Testis (tissue), 3 donors: ENCODE data around the gene PPARA. TPM values are rescaled to one million over a fixed set of nuclear protein-coding genes. Genes with fewer than 3 reads are reported as not detected.

Source experiments
- DNase-seq: peaks from one replicate; pipeline ENCODE4 v3.0.0-alpha.2; 2019
- H3K27ac ChIP-seq, 2 donors: fragments of 200-600 bp; sonication (generic); one replicate each; pipeline ENCODE4 v1.5.1; 2019
- H3K27me3 ChIP-seq: fragments of 200-600 bp; sonication (generic); one replicate; pipeline ENCODE4 v1.5.1; 2019
- H3K36me3 ChIP-seq: fragments of 200-600 bp; sonication (generic); one replicate; pipeline ENCODE4 v1.5.1; 2017; ENCODE audit warnings: low read depth; ENCODE audit errors: missing control alignments
- H3K4me1 ChIP-seq: fragments of 200-600 bp; sonication (generic); one replicate; pipeline ENCODE4 v1.5.1; 2019
- H3K4me3 ChIP-seq, 2 donors: fragments of 200-600 bp; sonication (generic); one replicate each; pipeline ENCODE4 v1.5.1; 2017 to 2019
- H3K9me3 ChIP-seq: fragments of 200-600 bp; sonication (generic); one replicate; pipeline ENCODE4 v1.5.1; 2017
- POLR2A ChIP-seq: fragments of 450-650 bp; IDR thresholded peaks from one replicate; pipeline ENCODE4 v1.6.1; 2017; ENCODE audit warnings: antibody characterized with exemption, mild to moderate bottlenecking, moderate library complexity
- WGBS, 2 donors: methylation state at CpG; one replicate each; pipeline ENCODE4 v1.1.5; 2018; 5-methylcytosine and 5-hydroxymethylcytosine counted together
- intact Hi-C: fragments of 100-400 bp; cut with DNase I; formaldehyde crosslinking; loops from one replicate; pipeline ENCODE4 v1.15.1; 2023; ENCODE audit warnings: low total_unique reads
- polyA plus RNA-seq: library from polyadenylated mRNA; stranded (reverse); fragments of 350-450 nt; fragmentation: Illumina TruSeq; extraction: RNeasy Lipid Tissue Mini Kit (QIAGEN cat#74804); gene quantifications from one replicate; pipeline ENCODE4 v1.2.3, GENCODE V29; 2014; ENCODE audit warnings: low read depth, low replicate concordance; ENCODE audit not compliant: insufficient read depth
- total RNA-seq, 2 donors: library from RNA; depleted of rRNA; stranded (reverse); fragments of >200 nt; gene quantifications; one replicate each; pipeline ENCODE4 v1.2.3, GENCODE V29; 2016
- TF ChIP-seq, protein P1 (sequence below), 3 experiments: fragments of 450-650 bp in 2 of 3; fragments of 200-600 bp in 1 of 3; sonication (generic) in 1 of 3; IDR thresholded peaks; one replicate each; pipeline ENCODE4 v1.5.1; 2016 to 2019; ENCODE audit warnings: antibody characterized with exemption in 3 of 3, mild to moderate bottlenecking in 2 of 3, moderate library complexity in 1 of 3

PPARA gene
- total and polyA plus RNA-seq, 3 donors from 2014 or later, result 4.8 to 19.9 (median 18.1) TPM

DNA sequence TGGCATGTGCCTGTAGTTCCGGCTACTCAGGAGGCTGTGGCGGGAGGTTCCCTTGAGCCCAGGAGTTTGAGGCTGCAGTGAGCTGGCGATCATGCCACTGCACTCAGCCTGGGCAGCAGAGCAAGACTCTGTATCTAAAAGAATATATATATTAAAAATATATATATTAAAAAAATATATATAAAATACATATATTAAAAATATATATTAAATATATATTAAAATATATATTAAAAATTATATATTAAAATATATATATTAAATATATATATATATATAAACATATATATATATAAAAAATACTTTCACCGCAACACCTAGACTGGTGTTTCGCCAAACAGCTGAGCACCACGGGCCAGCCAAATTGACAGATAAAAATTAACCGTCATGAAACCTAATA, 126.2 kb downstream of the PPARA start:
- no peak for DNase-seq
- no peak overlapping the region for H3K27ac ChIP-seq
- TF ChIP-seq, protein P1, sequence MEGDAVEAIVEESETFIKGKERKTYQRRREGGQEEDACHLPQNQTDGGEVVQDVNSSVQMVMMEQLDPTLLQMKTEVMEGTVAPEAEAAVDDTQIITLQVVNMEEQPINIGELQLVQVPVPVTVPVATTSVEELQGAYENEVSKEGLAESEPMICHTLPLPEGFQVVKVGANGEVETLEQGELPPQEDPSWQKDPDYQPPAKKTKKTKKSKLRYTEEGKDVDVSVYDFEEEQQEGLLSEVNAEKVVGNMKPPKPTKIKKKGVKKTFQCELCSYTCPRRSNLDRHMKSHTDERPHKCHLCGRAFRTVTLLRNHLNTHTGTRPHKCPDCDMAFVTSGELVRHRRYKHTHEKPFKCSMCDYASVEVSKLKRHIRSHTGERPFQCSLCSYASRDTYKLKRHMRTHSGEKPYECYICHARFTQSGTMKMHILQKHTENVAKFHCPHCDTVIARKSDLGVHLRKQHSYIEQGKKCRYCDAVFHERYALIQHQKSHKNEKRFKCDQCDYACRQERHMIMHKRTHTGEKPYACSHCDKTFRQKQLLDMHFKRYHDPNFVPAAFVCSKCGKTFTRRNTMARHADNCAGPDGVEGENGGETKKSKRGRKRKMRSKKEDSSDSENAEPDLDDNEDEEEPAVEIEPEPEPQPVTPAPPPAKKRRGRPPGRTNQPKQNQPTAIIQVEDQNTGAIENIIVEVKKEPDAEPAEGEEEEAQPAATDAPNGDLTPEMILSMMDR (IDR thresholded peaks at IDR 0.05), result no peak
- TF ChIP-seq POLR2A, result no peak
- intact Hi-C loops, result no loop called here
- no peaks in the 10 kb centered on the region for H3K36me3 ChIP-seq
- WGBS, 2 donors, result 96 to 98% methylated on average over 7 of the region's 7 CpGs
- H3K4me1 ChIP-seq, result no peaks in the 10 kb centered on the region
- no peaks in the 10 kb centered on the region for H3K27me3 ChIP-seq
- H3K4me3 ChIP-seq, result no peak overlapping the region
- no peaks in the 10 kb centered on the region for H3K9me3 ChIP-seq

DNA sequence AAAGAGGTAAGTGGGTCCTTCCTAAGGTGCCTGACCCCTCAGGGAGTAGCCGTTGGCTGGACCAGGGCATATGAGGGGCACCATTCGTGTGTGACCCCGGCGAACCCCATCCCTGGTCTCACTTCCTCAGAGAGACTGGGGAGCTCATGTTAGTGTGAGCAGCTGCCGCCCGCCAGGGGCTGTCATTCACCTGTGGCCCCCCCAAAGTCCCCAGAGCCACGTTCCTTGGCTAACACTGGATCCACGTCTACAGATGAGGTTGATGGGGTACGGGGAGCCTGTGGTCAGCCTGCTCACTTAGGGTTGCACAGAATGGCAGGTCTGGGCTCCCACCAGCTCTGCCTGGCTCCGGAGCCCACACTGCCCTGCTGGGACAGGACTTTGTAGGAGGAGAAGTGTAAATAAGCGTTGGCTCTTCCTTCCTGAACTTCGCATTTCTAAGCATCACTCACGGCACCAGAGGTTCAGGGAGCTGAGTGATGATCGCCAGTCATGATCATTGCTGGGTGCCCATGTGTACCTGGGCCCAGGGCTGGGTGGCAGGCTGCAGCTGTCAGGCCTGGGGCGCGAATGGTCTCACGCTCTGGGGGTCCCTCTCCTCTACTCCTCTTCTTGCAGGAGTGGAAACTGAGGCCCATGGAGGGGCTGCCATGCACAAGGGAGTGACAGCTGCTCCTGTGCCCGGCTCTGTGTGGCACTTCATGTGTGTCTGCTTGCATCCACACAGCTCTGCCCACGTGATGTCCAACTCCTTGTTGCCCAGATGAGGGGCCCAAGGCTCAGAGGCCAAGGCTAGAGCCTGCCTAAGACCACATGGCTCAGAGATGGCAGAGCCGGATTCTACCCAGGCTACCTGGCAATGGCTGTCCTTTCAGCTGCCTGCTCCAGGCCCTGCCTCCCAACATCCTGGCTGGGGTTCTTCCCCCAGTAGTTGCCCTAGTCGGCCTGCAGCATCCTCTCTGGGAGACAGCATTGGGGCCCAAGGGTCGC, 128.6 kb downstream of the PPARA start:
- WGBS, 2 donors, result 89 to 97% methylated on average over 12 to 22 of the region's 22 CpGs
- no peak for TF ChIP-seq POLR2A
- TF ChIP-seq, protein P1 (IDR thresholded peaks at IDR 0.05), result no peak
- Histone ChIP-seq H3K4me1 (no peaks in the 10 kb centered on the region), H3K36me3 (no peaks in the 10 kb centered on the region), H3K27ac (no peak overlapping the region), H3K27me3 (no peaks in the 10 kb centered on the region), H3K9me3 (no peaks in the 10 kb centered on the region), H3K4me3 (no peak overlapping the region)
- DNase-seq, result no peak
- intact Hi-C loops, result no loop called here

DNA sequence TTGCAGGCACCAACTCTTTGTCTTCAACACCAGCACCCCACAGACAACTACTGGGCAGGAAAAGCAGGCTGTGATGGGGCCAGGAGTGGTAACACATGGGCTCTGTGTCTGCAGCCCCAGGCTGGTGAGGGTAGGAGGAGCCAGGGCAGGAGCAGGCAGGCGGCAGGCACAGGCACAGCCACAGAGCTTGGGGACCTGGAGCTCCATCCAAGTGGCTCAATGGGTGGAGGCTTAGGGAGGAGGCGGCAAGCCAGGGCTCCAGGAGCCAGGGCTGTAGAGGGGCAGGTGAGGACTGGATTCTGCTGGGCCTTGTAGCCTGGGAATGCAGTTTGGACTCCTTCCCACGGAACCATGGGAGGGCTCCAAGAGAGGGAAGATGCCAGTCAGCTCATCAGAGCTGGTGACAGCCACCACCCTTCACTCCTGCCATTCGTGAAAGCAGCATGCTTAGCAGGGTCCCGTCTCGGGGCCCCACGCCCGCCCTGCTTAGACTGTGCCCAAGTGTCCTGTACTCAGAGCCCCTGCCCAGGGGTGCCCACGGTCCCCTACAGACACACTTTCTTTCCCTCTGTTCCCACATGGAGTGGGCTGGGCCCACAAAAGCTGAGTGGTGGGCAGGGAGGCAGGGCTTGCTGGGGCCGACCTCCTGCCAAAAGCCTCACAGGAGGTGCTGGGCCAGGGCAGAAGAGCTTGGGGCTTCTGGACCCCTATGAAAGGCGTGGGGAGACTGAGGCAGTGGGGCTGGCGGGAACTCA, 129.9 kb downstream of the PPARA start:
- Histone ChIP-seq H3K27ac (no peak overlapping the region), H3K4me3 (no peak overlapping the region), H3K27me3 (no peaks in the 10 kb centered on the region), H3K9me3 (no peaks in the 10 kb centered on the region), H3K36me3 (no peaks in the 10 kb centered on the region), H3K4me1 (no peaks in the 10 kb centered on the region)
- WGBS, 2 donors, result 91 to 94% methylated on average over 11 of the region's 12 CpGs
- DNase-seq, result no peak
- intact Hi-C loops, result no loop called here
- TF ChIP-seq, protein P1 (IDR thresholded peaks at IDR 0.05), result no peak
- no peak for TF ChIP-seq POLR2A

DNA sequence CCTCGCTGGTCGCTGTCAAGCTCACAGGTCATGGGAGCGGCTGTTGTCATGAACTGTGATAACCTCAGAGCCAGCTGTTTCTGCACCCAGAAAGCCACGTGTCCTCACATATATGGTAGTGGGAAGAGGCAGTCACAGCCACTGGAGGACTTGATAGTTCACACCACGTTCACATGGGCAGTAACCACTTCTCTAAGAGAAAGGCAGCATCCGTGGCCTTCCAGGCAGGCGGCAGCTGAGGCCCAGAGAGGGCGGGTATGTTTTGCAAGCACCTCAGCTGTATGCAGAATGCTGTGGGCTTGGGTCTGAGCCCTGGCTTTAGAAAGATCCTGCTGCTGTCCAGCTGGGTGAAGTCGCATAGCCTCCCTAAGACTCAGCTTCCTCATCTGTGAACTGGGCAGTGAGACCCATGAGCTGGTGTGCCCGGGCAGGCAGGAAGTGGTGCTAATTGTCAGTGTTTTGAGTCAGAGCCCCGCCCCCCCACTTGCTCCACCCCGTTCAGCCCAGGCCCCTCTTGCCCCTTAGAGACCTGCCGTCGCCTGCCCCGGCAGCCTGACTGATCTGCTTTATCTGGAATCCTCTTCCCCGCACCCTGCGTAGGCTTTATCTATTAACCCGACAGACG, 130.8 kb downstream of the PPARA start:
- no peaks in the 10 kb centered on the region for H3K4me1 ChIP-seq
- intact Hi-C loops, result no loop called here
- no peaks in the 10 kb centered on the region for H3K9me3 ChIP-seq
- H3K27me3 ChIP-seq, result no peaks in the 10 kb centered on the region
- H3K36me3 ChIP-seq, result no peaks in the 10 kb centered on the region
- H3K27ac ChIP-seq, result no peak overlapping the region
- 90 to 91% methylated on average over 17 to 19 of the region's 19 CpGs for whole genome bisulfite sequencing, 2 donors
- TF ChIP-seq, protein P1 (IDR thresholded peaks at IDR 0.05), result no peak
- TF ChIP-seq POLR2A, result no peak
- no peak overlapping the region for H3K4me3 ChIP-seq
- DNase-seq, result no peak
